ENCODE data around the gene EEF1AKMT3.

DNA sequence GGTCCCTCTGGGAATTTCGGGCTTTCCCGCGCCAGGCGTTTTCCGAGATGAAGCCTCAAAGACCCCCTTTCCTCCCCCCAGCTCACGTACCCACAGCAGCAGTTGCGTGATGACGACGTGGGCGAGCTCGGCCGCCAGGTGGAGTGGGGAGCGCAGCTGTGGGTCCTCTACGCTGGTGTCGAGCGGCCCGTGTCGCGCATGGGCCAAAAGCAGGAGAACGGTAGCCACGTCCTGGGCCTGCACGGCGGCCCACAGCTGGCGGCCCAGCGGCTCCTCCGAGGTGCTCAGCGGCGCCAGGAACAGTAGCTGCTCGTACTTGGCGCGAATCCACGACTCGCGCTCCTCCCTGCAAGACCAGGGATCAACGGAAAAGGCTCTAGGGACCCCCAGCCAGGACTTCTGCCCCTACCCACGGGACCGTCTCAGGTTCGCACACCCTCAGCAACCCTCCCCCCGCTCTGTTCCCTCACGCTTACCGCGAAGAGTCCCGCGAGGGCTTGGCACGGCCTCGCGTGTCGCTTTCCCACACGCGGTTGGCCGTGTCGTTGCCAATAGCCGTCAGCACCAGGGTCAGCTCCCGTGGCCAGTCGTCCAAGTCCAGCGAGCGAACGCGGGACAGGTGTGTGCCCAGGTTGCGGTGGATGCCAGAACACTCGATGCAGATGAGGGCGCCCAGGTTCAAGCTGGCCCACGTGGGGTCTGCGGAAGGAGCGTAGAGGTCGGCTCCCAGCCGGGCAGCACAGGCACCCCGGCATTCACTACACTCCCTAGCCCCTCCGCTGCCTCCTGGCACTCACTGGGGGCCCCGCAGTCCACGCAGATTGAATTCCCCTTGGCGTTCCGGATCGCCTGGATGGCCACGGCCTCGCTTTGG, 45.3 kb upstream of the EEF1AKMT3 start:
- TF ChIP-seq EZH2 (IDR thresholded peaks at IDR 0.05; ENCODE audit: low read depth, unreplicated experiment), result peak; percentile 38
- TF ChIP-seq, protein P1, sequence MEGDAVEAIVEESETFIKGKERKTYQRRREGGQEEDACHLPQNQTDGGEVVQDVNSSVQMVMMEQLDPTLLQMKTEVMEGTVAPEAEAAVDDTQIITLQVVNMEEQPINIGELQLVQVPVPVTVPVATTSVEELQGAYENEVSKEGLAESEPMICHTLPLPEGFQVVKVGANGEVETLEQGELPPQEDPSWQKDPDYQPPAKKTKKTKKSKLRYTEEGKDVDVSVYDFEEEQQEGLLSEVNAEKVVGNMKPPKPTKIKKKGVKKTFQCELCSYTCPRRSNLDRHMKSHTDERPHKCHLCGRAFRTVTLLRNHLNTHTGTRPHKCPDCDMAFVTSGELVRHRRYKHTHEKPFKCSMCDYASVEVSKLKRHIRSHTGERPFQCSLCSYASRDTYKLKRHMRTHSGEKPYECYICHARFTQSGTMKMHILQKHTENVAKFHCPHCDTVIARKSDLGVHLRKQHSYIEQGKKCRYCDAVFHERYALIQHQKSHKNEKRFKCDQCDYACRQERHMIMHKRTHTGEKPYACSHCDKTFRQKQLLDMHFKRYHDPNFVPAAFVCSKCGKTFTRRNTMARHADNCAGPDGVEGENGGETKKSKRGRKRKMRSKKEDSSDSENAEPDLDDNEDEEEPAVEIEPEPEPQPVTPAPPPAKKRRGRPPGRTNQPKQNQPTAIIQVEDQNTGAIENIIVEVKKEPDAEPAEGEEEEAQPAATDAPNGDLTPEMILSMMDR (conservative IDR thresholded peaks at IDR 0.05; ENCODE audit: low read depth in 2 of 2), result no peak
- TF ChIP-seq, protein P2, sequence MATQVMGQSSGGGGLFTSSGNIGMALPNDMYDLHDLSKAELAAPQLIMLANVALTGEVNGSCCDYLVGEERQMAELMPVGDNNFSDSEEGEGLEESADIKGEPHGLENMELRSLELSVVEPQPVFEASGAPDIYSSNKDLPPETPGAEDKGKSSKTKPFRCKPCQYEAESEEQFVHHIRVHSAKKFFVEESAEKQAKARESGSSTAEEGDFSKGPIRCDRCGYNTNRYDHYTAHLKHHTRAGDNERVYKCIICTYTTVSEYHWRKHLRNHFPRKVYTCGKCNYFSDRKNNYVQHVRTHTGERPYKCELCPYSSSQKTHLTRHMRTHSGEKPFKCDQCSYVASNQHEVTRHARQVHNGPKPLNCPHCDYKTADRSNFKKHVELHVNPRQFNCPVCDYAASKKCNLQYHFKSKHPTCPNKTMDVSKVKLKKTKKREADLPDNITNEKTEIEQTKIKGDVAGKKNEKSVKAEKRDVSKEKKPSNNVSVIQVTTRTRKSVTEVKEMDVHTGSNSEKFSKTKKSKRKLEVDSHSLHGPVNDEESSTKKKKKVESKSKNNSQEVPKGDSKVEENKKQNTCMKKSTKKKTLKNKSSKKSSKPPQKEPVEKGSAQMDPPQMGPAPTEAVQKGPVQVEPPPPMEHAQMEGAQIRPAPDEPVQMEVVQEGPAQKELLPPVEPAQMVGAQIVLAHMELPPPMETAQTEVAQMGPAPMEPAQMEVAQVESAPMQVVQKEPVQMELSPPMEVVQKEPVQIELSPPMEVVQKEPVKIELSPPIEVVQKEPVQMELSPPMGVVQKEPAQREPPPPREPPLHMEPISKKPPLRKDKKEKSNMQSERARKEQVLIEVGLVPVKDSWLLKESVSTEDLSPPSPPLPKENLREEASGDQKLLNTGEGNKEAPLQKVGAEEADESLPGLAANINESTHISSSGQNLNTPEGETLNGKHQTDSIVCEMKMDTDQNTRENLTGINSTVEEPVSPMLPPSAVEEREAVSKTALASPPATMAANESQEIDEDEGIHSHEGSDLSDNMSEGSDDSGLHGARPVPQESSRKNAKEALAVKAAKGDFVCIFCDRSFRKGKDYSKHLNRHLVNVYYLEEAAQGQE (IDR thresholded peaks at IDR 0.05; ENCODE audit: unreplicated experiment), result peak; percentile 78
- TF ChIP-seq JUNB (IDR thresholded peaks at IDR 0.05; ENCODE audit: unreplicated experiment), result no peak
- TF ChIP-seq CREB1 (CRISPR knock-in tag; IDR thresholded peaks at IDR 0.05; ENCODE audit: low read depth), result no peak
